DND-41 (cell line): ENCODE data around the gene GRID2.

ENCODE experiments used
- ATAC-seq: fragments of 200-7000 bp; cut with Tn5 transposase; 3 replicates; pipeline ENCODE4 v1.9.1; 2021; ENCODE audit warnings: low read depth; ENCODE audit not compliant: insufficient read depth
- DNase-seq: peaks from one replicate; pipeline ENCODE4 v3.0.0-alpha.2; 2020
- H2AFZ ChIP-seq: 2 replicates; pipeline ENCODE4 v1.6.0; 2012; ENCODE audit warnings: low read depth, low read length
- H3K27ac ChIP-seq: 2 replicates; pipeline ENCODE4 v1.5.1; 2012; ENCODE audit warnings: low read length, inconsistent platforms
- H3K27me3 ChIP-seq: fragments of 200-600 bp; sonication (generic); 2 replicates; pipeline ENCODE4 v1.6.0; 2012; ENCODE audit warnings: low read length, mild to moderate bottlenecking, inconsistent platforms; ENCODE audit not compliant: insufficient read depth, poor library complexity
- H3K36me3 ChIP-seq: 2 replicates; pipeline ENCODE4 v1.5.1; 2012; ENCODE audit warnings: low read length, inconsistent platforms; ENCODE audit not compliant: insufficient read depth
- H3K4me1 ChIP-seq: 2 replicates; pipeline ENCODE4 v1.5.1; 2012; ENCODE audit warnings: mild to moderate bottlenecking, low read length; ENCODE audit not compliant: insufficient read depth
- H3K4me2 ChIP-seq: 2 replicates; pipeline ENCODE4 v1.6.0; 2012; ENCODE audit warnings: mild to moderate bottlenecking, moderate library complexity, low read length, inconsistent platforms; ENCODE audit not compliant: insufficient read depth
- H3K4me3 ChIP-seq, 2 experiments: fragments of 200-600 bp in 1 of 2; shearing (Covaris generic) in 1 of 2; 2 replicates each; pipeline ENCODE4 v1.5.1; 2012 to 2016; ENCODE audit warnings: inconsistent platforms in 2 of 2, low read length in 2 of 2, mild to moderate bottlenecking in 2 of 2, low read depth in 1 of 2, moderate library complexity in 1 of 2
- H3K79me2 ChIP-seq: 2 replicates; pipeline ENCODE4 v1.6.0; 2012; ENCODE audit warnings: low read length, inconsistent platforms; ENCODE audit not compliant: insufficient read depth
- H3K9ac ChIP-seq: 2 replicates; pipeline ENCODE4 v1.6.0; 2012; ENCODE audit warnings: low read depth, mild to moderate bottlenecking, inconsistent platforms, low read length, moderate library complexity
- H3K9me3 ChIP-seq: 2 replicates; pipeline ENCODE4 v1.5.1; 2012; ENCODE audit warnings: low read length, moderate library complexity, mild to moderate bottlenecking, inconsistent platforms; ENCODE audit not compliant: insufficient read depth, severe bottlenecking
- H4K20me1 ChIP-seq: 2 replicates; pipeline ENCODE4 v1.6.0; 2012; ENCODE audit warnings: low read length; ENCODE audit not compliant: insufficient read depth
- EZH2 ChIP-seq: IDR thresholded peaks from 3 replicates; pipeline ENCODE4 v1.6.1; 2012; ENCODE audit warnings: borderline replicate concordance, low read depth, mild to moderate bottlenecking, moderate library complexity, low read length, inconsistent platforms; ENCODE audit not compliant: severe bottlenecking
- TF ChIP-seq, protein P1 (sequence below): IDR thresholded peaks from 2 replicates; pipeline ENCODE4 v1.5.1; 2012; ENCODE audit warnings: borderline replicate concordance, low read length, moderate library complexity, mild to moderate bottlenecking; ENCODE audit not compliant: poor library complexity, severe bottlenecking; ENCODE audit errors: extremely low read depth

Gene GRID2

DNA sequence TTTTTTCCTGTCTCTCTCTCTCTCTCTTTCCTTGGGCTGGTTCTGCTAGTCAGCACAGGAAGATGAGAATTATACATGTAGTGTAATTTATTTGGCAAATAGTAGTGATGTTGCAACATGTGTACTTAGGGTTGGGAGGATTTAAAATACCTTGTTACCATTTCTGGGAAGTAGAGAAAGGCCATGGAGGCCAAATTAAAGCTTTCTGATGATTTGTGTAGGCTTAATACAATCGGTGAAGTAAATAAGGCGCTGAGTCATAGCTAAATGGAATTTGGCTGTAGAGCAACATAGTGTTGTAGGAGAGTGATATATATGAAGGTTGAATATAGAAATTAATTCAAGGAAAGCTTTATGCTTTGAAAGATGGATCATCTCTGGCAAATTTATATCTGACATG lies 295.3 kb downstream of the GRID2 start:
- Histone ChIP-seq H3K4me2 (no peak overlapping the region), H4K20me1 (no peaks in the 10 kb centered on the region), H3K79me2 (no peaks in the 10 kb centered on the region), H3K27me3 (no peaks in the 10 kb centered on the region), H3K27ac (no peak overlapping the region), H3K36me3 (no peaks in the 10 kb centered on the region), H2AFZ (no peak overlapping the region), H3K9me3 (no peaks in the 10 kb centered on the region), H3K4me3 (no peak overlapping the region), H3K4me1 (no peaks in the 10 kb centered on the region), H3K9ac (no peak overlapping the region)
- TF ChIP-seq EZH2, result no peak
- TF ChIP-seq, protein P1, sequence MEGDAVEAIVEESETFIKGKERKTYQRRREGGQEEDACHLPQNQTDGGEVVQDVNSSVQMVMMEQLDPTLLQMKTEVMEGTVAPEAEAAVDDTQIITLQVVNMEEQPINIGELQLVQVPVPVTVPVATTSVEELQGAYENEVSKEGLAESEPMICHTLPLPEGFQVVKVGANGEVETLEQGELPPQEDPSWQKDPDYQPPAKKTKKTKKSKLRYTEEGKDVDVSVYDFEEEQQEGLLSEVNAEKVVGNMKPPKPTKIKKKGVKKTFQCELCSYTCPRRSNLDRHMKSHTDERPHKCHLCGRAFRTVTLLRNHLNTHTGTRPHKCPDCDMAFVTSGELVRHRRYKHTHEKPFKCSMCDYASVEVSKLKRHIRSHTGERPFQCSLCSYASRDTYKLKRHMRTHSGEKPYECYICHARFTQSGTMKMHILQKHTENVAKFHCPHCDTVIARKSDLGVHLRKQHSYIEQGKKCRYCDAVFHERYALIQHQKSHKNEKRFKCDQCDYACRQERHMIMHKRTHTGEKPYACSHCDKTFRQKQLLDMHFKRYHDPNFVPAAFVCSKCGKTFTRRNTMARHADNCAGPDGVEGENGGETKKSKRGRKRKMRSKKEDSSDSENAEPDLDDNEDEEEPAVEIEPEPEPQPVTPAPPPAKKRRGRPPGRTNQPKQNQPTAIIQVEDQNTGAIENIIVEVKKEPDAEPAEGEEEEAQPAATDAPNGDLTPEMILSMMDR, result no peak
- DNase-seq, result no peak
- no peak for ATAC-seq

DNA sequence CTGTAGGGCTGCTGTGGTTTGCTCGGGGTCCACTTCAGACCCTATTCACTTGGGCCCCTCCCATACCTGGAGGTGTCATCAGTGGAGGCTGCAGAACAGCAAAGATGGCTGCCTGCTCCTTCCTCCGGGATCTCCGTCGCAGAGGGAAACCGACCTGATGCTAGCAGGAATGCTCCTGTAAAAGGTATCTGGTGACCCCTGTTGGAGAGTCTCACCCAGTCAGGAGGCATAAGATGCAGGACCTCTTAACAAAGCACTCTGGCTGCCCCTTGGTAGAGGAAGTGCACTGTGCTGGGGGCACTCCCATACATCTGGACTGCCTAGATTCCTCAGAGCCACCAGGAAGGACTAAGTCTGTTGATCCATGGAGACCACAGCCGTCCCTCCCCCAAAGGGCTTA lies 296.9 kb downstream of the GRID2 start:
- Histone ChIP-seq H3K27ac (no peak overlapping the region), H4K20me1 (no peaks in the 10 kb centered on the region), H3K4me3 (no peak overlapping the region), H2AFZ (no peak overlapping the region), H3K4me1 (no peaks in the 10 kb centered on the region), H3K9ac (no peak overlapping the region), H3K79me2 (no peaks in the 10 kb centered on the region), H3K36me3 (no peaks in the 10 kb centered on the region), H3K4me2 (no peak overlapping the region), H3K27me3 (no peaks in the 10 kb centered on the region), H3K9me3 (no peaks in the 10 kb centered on the region)
- no peak for DNase-seq
- no peak for TF ChIP-seq EZH2
- TF ChIP-seq, protein P1, result no peak
- no peak for ATAC-seq

DNA sequence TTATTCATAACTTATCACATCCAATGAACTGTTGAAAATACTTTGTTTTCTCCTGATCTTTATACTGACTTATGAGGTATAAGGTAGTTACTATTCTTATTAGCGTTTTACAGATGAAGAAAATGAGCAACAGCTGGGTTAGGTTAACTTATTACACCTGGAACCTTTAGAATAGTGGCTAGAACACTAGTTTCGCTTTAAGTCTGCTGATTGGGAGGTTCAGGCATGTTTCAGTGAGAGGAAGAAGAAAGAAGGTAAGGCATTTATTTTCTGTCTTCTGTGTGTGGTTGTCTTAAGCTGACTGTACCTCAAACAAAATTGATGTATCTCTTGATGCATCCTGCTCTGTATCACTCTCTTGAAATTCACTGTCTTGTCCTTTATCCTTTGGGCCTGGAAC lies 302.5 kb downstream of the GRID2 start:
- no peak overlapping the region for H2AFZ ChIP-seq
- ATAC-seq (no peak), DNase-seq (no peak)
- no peak overlapping the region for H3K4me2 ChIP-seq
- no peaks in the 10 kb centered on the region for H4K20me1 ChIP-seq
- no peaks in the 10 kb centered on the region for H3K79me2 ChIP-seq
- H3K27ac ChIP-seq, result no peak overlapping the region
- H3K4me1 ChIP-seq, result no peaks in the 10 kb centered on the region
- no peak overlapping the region for H3K9ac ChIP-seq
- no peaks in the 10 kb centered on the region for H3K9me3 ChIP-seq
- TF ChIP-seq, protein P1, result no peak
- no peak for TF ChIP-seq EZH2
- no peaks in the 10 kb centered on the region for H3K36me3 ChIP-seq
- no peak overlapping the region for H3K4me3 ChIP-seq
- H3K27me3 ChIP-seq, result no peaks in the 10 kb centered on the region

DNA sequence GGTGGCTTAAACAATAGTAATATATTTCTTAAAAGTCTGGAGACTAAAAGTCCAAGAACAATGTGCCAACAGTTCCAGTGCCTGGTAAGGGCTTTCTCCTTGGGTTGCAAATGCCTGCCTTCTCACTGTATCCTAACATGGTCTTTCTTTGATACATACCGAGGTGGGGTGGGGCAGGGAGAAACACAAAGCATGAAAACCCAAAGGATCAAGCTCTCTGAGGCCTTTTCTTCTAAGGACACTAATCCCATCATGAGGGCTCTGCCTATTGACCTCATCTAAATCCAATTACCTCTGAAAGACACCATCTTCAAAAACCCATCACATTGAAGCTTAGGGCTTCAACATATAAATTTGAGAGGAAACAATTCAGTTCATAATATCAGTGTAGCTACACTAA lies 311.3 kb downstream of the GRID2 start:
- H3K79me2 ChIP-seq, result no peaks in the 10 kb centered on the region
- DNase-seq (no peak), ATAC-seq (no peak)
- no peak overlapping the region for H2AFZ ChIP-seq
- no peak overlapping the region for H3K4me2 ChIP-seq
- H3K27ac ChIP-seq, result no peak overlapping the region
- H3K36me3 ChIP-seq, result no peaks in the 10 kb centered on the region
- no peak overlapping the region for H3K4me3 ChIP-seq
- no peak for TF ChIP-seq EZH2
- TF ChIP-seq, protein P1, result no peak
- no peaks in the 10 kb centered on the region for H3K9me3 ChIP-seq
- H3K27me3 ChIP-seq, result no peaks in the 10 kb centered on the region
- H3K4me1 ChIP-seq, result no peaks in the 10 kb centered on the region
- H4K20me1 ChIP-seq, result no peaks in the 10 kb centered on the region
- H3K9ac ChIP-seq, result no peak overlapping the region
